Breast epithelium (tissue), 3 donors: Measurements from ENCODE around the gene FNDC3A.
"Not testable (repeated sequence)": the region's sequence is repeated elsewhere in the genome, so short reads cannot be mapped to it uniquely, and the experiment has no call there.

Experiments used
- POLR2AphosphoS5 ChIP-seq, 3 donors: sonication (generic); formaldehyde crosslinking; IDR thresholded peaks; one replicate each; pipeline ENCODE4 v1.6.1; 2017; ENCODE audit warnings: antibody characterized with exemption in 3 of 3
- TF ChIP-seq, protein P1 (sequence below), 3 donors: fragments of 450-650 bp; IDR thresholded peaks; one replicate each; pipeline ENCODE4 v1.5.1; 2016 to 2017; ENCODE audit warnings: antibody characterized with exemption in 3 of 3, mild to moderate bottlenecking in 3 of 3, moderate library complexity in 3 of 3

DNA sequence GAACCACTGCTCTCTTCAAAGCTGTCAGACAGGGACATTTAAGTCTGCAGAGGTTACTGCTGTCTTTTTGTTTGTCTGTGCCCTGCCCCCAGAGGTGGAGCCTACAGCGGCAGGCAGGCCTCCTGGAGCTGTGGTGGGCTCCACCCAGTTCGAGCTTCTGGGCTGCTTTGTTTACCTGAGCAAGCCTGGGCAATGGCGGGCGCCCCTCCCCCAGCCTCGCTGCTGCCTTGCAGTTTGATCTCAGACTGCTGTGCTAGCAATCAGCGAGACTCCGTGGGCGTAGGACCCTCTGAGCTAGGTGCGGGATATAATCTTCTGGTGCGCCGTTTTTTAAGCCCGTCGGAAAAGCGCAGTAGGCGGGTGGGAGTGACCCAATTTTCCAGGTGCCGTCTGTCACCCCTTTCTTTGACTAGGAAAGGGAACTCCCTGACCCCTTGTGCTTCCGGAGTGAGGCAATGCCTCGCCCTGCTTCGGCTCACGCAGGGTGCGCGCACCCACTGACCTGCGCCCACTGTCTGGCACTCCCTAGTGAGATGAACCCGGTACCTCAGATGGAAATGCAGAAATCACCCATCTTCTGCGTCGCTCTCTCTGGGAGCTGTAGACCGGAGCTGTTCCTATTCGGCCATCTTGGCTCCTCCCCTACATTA, 43.4 kb downstream of the FNDC3A start:
- TF ChIP-seq, protein P1, sequence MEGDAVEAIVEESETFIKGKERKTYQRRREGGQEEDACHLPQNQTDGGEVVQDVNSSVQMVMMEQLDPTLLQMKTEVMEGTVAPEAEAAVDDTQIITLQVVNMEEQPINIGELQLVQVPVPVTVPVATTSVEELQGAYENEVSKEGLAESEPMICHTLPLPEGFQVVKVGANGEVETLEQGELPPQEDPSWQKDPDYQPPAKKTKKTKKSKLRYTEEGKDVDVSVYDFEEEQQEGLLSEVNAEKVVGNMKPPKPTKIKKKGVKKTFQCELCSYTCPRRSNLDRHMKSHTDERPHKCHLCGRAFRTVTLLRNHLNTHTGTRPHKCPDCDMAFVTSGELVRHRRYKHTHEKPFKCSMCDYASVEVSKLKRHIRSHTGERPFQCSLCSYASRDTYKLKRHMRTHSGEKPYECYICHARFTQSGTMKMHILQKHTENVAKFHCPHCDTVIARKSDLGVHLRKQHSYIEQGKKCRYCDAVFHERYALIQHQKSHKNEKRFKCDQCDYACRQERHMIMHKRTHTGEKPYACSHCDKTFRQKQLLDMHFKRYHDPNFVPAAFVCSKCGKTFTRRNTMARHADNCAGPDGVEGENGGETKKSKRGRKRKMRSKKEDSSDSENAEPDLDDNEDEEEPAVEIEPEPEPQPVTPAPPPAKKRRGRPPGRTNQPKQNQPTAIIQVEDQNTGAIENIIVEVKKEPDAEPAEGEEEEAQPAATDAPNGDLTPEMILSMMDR (IDR thresholded peaks at IDR 0.05): not testable (repeated sequence)
- not testable (repeated sequence) for TF ChIP-seq POLR2AphosphoS5 (IDR thresholded peaks at IDR 0.05)
